ENCODE results near the gene LGR4. TPM values are rescaled to one million over a fixed set of nuclear protein-coding genes. Genes with fewer than 3 reads are reported as not detected.

The LGR4 gene
- total RNA-seq, 2 donors from 2014 or later: 0.08 to 0.27 TPM

DNA sequence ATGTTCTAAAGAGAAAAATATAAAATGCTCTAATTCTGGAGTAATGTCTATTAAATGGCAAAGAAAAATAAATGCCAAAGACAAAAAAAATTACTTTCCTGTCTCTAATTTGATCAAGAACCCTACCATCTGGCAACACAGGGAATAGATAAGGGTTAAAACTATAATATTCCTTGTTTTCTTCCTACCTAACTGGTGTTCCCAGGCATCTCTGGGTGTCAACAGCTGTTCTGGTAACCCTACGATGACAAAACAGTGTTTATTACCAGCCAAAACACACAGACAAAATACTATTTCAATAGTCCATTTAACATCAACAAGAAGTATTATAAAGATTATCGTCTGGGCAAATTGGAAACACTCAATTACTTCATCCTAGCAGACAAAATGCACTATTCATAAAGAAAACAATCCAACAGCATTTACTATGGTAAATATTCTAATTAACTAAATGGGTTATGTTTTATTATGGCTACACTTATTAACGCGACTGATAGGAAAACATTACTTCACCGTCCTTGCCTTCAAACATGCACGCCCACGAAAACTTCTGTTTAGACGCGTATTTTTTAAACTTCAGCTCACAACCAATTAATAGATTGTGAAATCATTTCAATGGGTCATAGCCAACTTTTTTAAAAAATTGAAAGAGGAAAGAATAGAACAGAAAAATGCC, 50.6 kb downstream of the LGR4 start:
- H3K27ac Mint-ChIP-seq: no peak overlapping the region
- no peak for ATAC-seq
- no peaks in the 10 kb centered on the region for H3K36me3 Mint-ChIP-seq
- H3K9me3 Mint-ChIP-seq: no peaks in the 10 kb centered on the region
- DNase-seq (ENCODE audit: low spot score in 2 of 2): no peak

DNA sequence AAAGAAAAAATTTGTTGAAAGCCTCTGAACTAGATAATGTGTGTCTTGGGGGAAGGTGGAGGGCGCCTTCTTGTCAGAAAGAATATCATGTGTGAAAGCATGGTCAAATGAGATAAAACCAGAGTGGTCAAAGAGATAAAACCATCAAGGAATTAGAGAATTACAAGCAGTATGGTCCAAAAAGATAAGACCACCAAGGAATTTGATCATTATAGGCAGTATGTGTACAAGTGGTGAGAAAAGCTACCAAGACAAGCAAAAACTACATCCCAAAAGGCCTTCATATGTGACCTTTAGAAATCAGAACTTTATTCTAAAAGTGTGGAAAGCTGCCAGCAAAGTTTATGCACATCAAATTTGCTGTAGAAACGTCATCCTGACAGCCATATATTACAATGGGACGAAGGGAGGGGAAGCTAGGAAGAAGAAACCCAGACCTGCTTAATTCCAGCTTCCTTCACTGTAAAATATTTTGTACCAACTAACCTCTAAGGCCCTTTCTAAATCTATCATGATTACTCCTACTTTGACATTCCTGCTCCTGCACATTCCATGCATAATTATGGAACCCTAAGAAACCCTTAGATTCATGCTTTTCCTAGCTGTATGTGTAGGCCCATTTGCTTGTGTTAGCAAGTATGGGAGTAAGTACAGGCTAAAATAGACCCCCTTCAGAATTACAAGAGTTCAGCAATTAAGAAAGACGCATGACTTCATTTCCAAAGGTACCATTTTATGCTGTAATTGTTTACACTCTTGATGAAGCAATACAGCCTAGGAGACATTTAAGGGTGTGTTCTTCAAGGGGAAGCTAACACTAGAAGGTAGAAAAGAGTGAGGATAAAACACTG, 51.6 kb downstream of the LGR4 start:
- DNase-seq (ENCODE audit: low spot score in 2 of 2) (no peak), ATAC-seq (no peak)
- Mint-ChIP-seq H3K36me3 (no peaks in the 10 kb centered on the region), H3K9me3 (no peaks in the 10 kb centered on the region), H3K27ac (no peak overlapping the region)

DNA sequence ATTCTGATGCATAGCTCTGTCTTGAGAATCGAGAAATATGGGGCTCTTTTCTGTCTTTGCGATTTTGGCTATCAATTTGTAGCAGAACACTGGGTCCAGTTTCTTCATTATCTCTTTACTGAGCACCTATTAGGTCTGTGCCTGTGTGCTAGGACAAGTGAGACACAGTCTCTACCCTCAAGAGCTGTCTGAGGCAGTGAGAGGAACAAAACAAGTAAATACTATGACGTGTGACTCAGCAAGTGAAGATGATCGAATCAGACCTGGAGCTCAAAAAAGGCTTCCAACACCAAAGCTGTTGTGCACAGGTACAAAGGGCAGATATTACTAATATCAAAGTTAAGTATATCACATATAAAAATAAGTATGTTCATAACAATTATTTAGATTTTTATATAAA, 52.4 kb downstream of the LGR4 start:
- Mint-ChIP-seq H3K27ac (no peak overlapping the region), H3K36me3 (no peaks in the 10 kb centered on the region), H3K9me3 (no peaks in the 10 kb centered on the region)
- ATAC-seq (no peak), DNase-seq (ENCODE audit: low spot score in 2 of 2) (no peak)

DNA sequence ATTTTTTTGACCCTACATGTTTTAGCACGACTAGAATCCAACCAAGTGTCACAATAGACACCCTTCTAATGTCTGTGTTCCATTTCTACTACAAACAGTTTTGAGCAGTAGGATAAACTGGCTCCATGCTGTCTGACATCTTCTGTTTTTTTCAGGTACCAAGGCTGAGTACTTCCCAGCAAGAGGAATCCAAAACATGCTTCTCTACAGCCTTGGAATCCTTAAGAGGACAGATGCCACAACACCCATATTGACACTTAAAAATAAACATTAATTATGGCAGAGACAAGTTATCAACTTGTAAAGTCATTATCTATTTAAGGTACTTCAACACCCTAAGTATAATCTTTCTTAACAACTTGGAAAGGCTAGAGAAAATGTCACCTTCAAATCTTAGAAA, 54.2 kb downstream of the LGR4 start:
- no peak overlapping the region for H3K27ac Mint-ChIP-seq
- DNase-seq (ENCODE audit: low spot score in 2 of 2) (no peak), ATAC-seq (no peak)
- no peaks in the 10 kb centered on the region for H3K9me3 Mint-ChIP-seq
- no peaks in the 10 kb centered on the region for H3K36me3 Mint-ChIP-seq

DNA sequence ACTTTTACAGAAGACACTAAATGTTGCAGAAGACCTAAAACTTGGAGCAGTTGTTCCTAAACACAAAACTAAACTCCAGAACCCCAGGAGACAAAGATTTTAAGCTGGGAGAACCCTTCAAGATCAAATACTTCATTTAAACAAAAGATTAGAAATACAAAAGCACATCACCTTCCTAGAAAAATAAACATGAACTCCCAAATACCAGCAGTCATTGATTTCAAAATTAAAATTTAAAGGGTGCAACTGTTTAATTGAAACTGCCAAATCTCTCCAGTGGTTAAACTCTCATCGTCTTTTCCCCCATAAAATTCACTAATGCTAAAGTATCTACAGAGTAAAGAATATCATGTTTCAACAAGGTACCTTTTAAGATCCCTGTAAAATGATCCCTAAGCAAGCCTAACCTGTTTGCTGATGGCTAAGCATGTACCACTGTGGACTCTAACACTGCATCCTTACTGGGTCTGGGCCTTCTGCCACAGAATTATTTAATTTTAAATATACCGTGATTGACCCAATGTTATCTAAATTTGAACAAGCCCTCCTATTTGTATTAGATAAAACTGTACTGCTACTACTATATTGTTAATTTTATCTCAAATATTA, 55.9 kb downstream of the LGR4 start:
- ATAC-seq (no peak), DNase-seq (ENCODE audit: low spot score in 2 of 2) (no peak)
- no peaks in the 10 kb centered on the region for H3K36me3 Mint-ChIP-seq
- H3K9me3 Mint-ChIP-seq: no peaks in the 10 kb centered on the region
- H3K27ac Mint-ChIP-seq: no peak overlapping the region

DNA sequence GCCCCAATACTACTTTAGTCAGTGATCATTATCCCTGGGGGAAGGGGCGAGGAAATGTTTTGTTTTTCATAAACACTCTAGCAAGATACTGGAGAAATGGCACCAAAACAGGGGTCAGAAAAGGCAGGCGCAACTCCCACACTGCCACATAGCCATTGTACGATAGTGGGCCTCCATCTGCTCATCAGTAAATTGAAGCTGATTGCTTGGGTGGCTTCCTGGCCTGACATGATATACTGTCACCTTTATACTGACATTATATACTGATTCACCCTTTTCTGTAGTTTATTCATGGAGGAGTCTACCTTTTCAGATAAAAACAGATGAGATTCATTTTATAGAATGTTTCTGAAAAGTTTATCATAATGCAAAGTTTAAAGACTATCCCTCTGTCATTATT, 57.9 kb downstream of the LGR4 start:
- H3K36me3 Mint-ChIP-seq: no peaks in the 10 kb centered on the region
- ATAC-seq (no peak), DNase-seq (ENCODE audit: low spot score in 2 of 2) (no peak)
- H3K27ac Mint-ChIP-seq: no peak overlapping the region
- no peaks in the 10 kb centered on the region for H3K9me3 Mint-ChIP-seq

DNA sequence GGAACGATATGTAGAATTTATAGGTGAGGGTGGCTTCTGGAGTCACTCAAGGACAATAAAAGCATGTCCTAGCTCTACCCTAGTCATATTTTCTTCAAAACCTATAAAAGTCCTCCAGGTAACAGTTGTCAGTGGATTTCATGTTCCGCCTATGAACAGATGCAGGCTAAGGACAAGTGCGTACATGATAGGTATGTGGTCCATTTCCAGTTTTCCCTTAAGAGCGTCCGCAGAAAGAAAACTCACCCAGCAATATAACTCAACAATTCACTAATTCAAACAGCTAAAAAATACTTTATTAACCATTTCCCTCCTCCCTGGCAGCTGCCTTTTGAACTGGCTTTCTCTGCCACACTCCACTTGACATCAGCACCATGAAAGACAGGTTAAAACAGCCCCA, 59.4 kb downstream of the LGR4 start:
- no peak for ATAC-seq
- DNase-seq (ENCODE audit: low spot score in 2 of 2): no peak
- no peak overlapping the region for H3K27ac Mint-ChIP-seq
- no peaks in the 10 kb centered on the region for H3K36me3 Mint-ChIP-seq
- H3K9me3 Mint-ChIP-seq: no peaks in the 10 kb centered on the region

DNA sequence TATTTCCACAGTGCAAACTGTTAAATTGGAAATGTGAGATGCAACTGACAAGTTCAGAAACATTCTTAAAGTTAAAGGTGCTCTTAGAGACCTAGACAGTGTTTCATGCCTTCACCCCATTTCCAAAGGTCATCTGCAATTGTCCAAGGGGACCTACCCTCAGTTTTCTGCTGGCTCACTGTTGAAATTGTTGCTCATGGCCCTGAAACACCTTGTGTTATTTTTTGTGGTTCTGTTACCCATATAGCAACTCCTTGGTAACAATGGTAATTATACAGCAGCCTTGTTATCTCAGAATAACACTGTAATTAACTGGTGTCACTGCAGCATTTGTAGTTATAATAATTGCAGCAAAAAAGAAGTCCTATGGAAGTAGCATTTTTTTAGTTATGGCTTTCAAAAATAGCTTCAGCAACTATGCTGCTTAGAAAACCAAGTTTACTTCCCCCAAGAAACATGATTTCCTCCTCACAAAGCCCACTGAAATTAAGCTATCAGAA, 60.3 kb downstream of the LGR4 start:
- ATAC-seq: no peak
- Mint-ChIP-seq H3K36me3 (no peaks in the 10 kb centered on the region), H3K27ac (no peak overlapping the region), H3K9me3 (no peaks in the 10 kb centered on the region)
- no peak for DNase-seq (ENCODE audit: low spot score in 2 of 2)

DNA sequence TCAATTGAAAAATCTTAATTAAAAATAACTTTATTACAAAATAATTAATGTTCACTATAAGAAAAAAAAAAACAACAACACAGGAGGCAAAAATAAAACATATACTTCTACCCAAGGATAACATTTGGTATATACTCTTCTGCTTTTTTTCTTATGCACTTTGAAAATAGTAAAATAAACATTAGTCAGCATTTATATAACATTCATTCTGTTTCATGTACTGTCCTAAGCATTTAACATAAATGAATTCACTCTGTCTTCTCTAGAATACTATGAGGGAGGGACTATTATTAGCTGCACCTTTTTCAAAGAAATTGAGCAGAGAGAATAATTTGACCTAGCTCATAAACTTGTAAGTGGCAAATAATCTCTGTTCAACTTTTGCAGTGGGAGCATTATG, 61.3 kb downstream of the LGR4 start:
- H3K9me3 Mint-ChIP-seq: no peaks in the 10 kb centered on the region

DNA sequence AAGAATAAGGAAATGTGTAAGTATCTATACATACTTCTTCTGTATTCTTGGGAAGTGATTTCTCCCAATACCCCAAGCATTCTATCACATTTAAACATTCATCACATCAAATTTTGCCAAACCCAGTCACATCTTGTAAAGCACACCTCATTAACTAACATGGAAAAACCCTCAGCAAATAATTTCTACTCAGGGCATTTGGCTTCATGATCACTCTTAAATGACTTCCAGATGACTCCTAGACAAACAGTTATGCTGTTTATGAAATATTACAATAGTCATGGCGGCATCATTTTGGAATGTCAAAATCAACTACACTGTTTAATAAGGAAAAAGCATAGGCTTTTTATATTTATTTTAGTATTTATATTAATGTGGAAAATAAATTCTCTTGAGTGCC, 62.3 kb downstream of the LGR4 start:
- no peak for DNase-seq (ENCODE audit: low spot score in 2 of 2)
- no peak overlapping the region for H3K27ac Mint-ChIP-seq
- ATAC-seq: no peak
- H3K9me3 Mint-ChIP-seq: no peaks in the 10 kb centered on the region
- H3K36me3 Mint-ChIP-seq: no peaks in the 10 kb centered on the region

More for the DNA sequence above, 61.3 kb downstream of the LGR4 start:
- H3K27ac Mint-ChIP-seq: no peak overlapping the region
- H3K36me3 Mint-ChIP-seq: no peaks in the 10 kb centered on the region
- DNase-seq (ENCODE audit: low spot score in 2 of 2) (no peak), ATAC-seq (no peak)

DNA sequence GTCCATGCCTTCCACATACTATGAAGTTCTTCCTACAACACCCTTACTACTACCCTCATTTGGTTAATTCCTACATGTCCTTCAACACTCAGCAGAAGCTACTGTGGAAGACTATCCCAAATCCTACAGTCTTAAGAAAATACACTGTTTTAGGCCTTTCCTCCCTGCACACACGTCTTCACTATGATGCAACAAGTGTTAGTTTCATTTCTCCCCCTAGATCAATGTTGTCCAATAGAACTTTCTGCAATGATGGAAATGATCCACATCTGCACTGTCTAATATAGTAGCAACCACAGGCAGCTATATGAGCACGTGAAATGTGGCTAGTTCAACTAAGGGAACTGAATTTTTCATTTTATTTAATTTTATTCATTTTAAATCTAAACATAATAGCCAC, 62.8 kb downstream of the LGR4 start:
- Mint-ChIP-seq H3K36me3 (no peaks in the 10 kb centered on the region), H3K9me3 (no peaks in the 10 kb centered on the region), H3K27ac (no peak overlapping the region)
- no peak for ATAC-seq
- DNase-seq (ENCODE audit: low spot score in 2 of 2): no peak

DNA sequence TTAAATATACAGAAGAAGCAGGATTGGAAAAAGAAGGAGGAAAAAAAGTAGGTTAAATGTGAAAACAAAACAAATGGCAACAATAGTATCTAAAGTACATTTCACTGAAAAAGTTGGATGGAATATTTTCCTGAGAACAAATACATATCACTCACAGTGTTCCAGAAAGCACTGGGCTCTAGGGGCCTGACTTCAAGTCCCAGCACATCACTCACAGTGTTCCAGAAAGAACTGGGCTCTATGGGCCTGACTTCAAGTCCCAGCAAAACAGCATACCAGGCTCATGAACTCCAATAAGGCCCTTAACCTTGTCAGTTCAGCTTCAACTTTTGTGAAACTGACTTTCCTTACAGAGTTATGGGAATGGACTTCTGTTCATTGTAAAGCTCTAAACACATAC, 63.5 kb downstream of the LGR4 start:
- Mint-ChIP-seq H3K36me3 (no peaks in the 10 kb centered on the region), H3K27ac (no peak overlapping the region), H3K9me3 (no peaks in the 10 kb centered on the region)
- DNase-seq (ENCODE audit: low spot score in 2 of 2) (no peak), ATAC-seq (no peak)

DNA sequence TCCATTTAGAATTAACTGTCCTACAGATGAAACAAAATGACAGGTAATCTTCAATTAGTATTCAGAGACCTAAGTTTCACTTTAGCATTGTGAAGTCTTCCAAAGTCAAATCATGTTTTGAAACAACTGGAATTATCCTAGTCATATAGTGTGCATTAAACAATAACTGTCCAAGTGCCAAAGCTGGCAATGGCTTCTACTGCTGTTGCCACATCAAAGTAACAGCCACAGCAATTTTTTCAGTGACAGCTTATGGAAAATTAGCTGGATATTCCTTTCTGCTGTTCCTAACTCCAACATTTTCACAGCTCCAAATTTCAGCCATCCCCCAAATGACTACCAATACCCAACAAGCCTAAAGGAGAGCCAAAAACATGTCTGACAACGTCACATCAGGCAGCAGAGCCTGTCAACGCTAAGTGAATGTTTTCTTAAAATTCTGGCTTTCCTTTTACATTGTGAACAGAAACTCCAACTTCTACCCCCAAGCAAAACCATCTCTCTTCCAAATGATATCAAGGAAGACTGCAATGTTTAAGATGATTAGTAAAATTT, 64.3 kb downstream of the LGR4 start:
- no peak for DNase-seq (ENCODE audit: low spot score in 2 of 2)
- ATAC-seq: no peak
- H3K36me3 Mint-ChIP-seq: no peaks in the 10 kb centered on the region
- no peak overlapping the region for H3K27ac Mint-ChIP-seq
- no peaks in the 10 kb centered on the region for H3K9me3 Mint-ChIP-seq

DNA sequence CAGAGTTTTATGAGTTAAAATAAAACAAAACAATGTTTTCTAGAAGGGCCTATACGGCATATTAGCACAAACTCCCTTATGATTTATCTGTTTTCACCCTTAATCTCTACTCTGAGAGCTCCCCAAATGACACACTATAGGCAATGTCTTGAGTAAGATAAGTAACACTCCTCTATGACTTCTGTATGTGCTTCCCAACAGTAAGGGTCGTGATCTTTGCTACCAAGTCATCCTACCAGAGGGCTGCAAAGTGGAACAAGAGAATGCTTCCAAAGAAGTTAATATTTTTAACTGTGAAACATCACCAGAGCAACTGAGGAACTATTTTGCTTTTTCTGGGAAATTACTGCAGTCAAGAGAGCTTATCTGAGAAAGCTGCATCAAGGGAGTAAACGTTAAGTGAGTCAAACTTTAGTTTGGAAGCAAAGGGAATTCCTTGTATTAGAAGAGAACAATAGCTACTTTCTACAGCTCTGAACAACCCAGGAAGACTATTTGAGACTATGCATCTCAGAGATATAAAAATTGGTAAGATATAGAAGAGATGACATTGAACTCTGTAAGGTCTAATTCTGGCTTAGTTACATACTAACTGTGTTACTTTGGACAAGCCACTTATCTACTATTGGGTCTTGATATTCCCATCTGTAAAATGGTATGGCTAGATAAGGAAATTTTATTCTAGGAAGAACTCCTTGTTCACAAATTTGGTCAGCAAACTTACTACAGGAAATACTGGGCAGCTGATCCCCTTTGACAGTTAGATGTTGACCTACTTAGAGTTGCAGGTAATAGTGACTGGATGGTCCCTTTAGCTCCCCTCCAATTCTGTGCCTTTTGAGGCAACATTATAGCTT, 65.9 kb downstream of the LGR4 start:
- Mint-ChIP-seq H3K27ac (no peak overlapping the region), H3K9me3 (no peaks in the 10 kb centered on the region), H3K36me3 (no peaks in the 10 kb centered on the region)
- no peak for ATAC-seq
- DNase-seq (ENCODE audit: low spot score in 2 of 2): no peak

DNA sequence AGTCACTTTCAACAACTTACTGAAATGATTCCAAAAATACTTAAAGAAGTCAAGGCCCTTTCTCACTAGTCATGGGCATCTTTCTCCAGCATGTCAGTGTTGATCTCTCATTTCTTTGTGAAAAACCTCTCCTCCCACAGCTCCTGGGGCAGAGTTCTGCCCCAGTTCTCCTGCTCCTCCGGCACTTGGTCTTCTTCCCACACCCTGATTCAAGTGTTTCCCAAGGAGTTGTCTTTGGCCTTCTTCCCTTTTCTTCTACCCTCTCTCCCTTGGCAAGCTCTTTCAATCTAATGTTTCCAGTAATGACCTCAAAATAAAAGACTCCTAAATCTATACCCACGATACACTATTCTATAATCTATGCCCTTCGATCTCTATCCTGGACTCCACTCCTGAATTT, 67.5 kb downstream of the LGR4 start:
- DNase-seq (ENCODE audit: low spot score in 2 of 2) (no peak), ATAC-seq (no peak)
- no peaks in the 10 kb centered on the region for H3K9me3 Mint-ChIP-seq

DNA sequence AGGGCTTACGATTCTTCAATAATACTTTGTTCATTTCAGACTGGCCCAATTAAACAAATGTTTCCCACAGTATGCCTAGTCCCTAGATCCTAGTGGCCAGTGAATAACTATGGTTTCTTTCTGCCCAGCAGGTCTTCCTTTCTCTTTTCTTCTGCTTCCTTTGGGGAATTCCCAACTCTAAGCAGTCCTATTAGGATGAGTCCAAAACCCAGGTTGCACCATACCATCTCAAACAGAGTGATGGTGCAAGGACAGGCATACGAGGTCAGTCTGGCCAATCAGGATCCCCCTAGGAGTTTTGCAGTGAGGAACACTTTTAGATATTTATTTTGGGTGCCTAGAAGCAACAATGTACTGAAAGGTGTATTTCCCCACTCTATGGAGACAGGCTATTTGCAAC, 68.2 kb downstream of the LGR4 start:
- Mint-ChIP-seq H3K9me3 (no peaks in the 10 kb centered on the region), H3K36me3 (no peaks in the 10 kb centered on the region), H3K27ac (no peak overlapping the region)
- ATAC-seq (no peak), DNase-seq (ENCODE audit: low spot score in 2 of 2) (no peak)

More for the DNA sequence above, 67.5 kb downstream of the LGR4 start:
- Mint-ChIP-seq H3K27ac (no peak overlapping the region), H3K36me3 (no peaks in the 10 kb centered on the region)
